ENCODE results near the gene AARSD1. TPM values are rescaled to one million over a fixed set of nuclear protein-coding genes. Genes with fewer than 3 reads are reported as not detected.
A peak's percentile ranks its signal among the peaks of the same experiment; 100 is the strongest.
"Not testable (repeated sequence)": the region's sequence is repeated elsewhere in the genome, so short reads cannot be mapped to it uniquely, and the experiment has no call there.

The AARSD1 gene
- polyA plus RNA-seq, 1 of the 3 experiments (the other 2 are of a cell fraction) = 52.0 TPM

- Histone ChIP-seq H3K4me3 (ENCODE audit: low read depth in 2 of 2, low read length in 1 of 2) (peak within 1 kb of the TSS; percentile 71 to 97), H3F3A (replicated peaks; ENCODE audit: insufficient read depth) (peaks cover 8% of the 10 kb centered on the region), H3K79me2 (ENCODE audit: insufficient read depth) (peaks cover 44% of the 10 kb centered on the region), H2AFZ (ENCODE audit: low read depth) (peak within 1 kb of the TSS; percentile 90), H3K27ac (ENCODE audit: low read depth in 2 of 2, low read length in 1 of 2) (peak within 1 kb of the TSS; percentile 69 to 87), H3K9ac (peak within 1 kb of the TSS; percentile 81), H4K20me1 (ENCODE audit: insufficient read depth) (peaks cover 5% of the 10 kb centered on the region; the same call in 1 of the 2 replicates), H3K27me3 (ENCODE audit: insufficient read depth) (no peaks in the 10 kb centered on the region), H3K9me3 (no peaks in the 10 kb centered on the region), H3K36me3 (replicated peaks in 1 of 2; ENCODE audit: control insufficient read depth in 1 of 2, insufficient read depth in 2 of 2, low read length in 1 of 2) (peaks cover 0 to 2% of the 10 kb centered on the region in 2 experiments), H3K4me1 (ENCODE audit: control insufficient read depth in 1 of 2, insufficient read depth in 2 of 2, low read depth in 1 of 2, low read length in 1 of 2) (peaks cover 10 to 12% of the 10 kb centered on the region in 2 experiments; a peak in 2 of 4 replicates), H3K4me2 (peak within 1 kb of the TSS; percentile 81), H3K9me2 (no peaks in the 10 kb centered on the region)
- ChIA-PET POLR2A (interaction anchor here (0.6 to 1.8 kb wide), 3 partner anchors 15 to 186 kb away, joined by 3 to 11 read pairs (median 5); partner anchors contain the start of gene RPL27), CTCF (interaction anchor here (1.6 kb wide), 1 partner anchor 18 kb away, joined by 9 read pairs; the partner anchor contains the start of gene RPL27)
- peak; percentile 91 for DNase-seq
- TF ChIP-seq MEF2A (IDR thresholded peaks at IDR 0.05; ENCODE audit: borderline replicate concordance, low read depth) = no peak
- TF ChIP-seq GABPA (IDR thresholded peaks at IDR 0.05; ENCODE audit: low read depth) = peak; percentile 51
- WGBS (ENCODE audit: low lambda C conversion rate) = 54% methylated on average over 14 of the region's 21 CpGs
Observed at GRCh38 chr17:42979511-42980273, 15.4 kb upstream of the AARSD1 start, which contains the start of gene PTGES3L. PTGES3L (minus strand) TSS chr17:42980080; CDS start chr17:42980053, 27 bp downstream.

- H3K9me2 ChIP-seq; H3K27ac ChIP-seq (ENCODE audit: low read depth in 2 of 2, low read length in 1 of 2); H3K9ac ChIP-seq; H3K4me2 ChIP-seq; H3K9me3 ChIP-seq; H3K36me3 ChIP-seq (replicated peaks in 1 of 2; ENCODE audit: control insufficient read depth in 1 of 2, insufficient read depth in 2 of 2, low read length in 1 of 2); H3K79me2 ChIP-seq (ENCODE audit: insufficient read depth); H4K20me1 ChIP-seq (ENCODE audit: insufficient read depth); H3K27me3 ChIP-seq (ENCODE audit: insufficient read depth); H2AFZ ChIP-seq (ENCODE audit: low read depth); DNase-seq; H3K4me1 ChIP-seq (ENCODE audit: control insufficient read depth in 1 of 2, insufficient read depth in 2 of 2, low read depth in 1 of 2, low read length in 1 of 2); H3F3A ChIP-seq (replicated peaks; ENCODE audit: insufficient read depth); H3K4me3 ChIP-seq (ENCODE audit: low read depth in 2 of 2, low read length in 1 of 2); POLR2A ChIA-PET: not testable (repeated sequence)
- CTCF ChIA-PET = interaction anchor here (1.2 kb wide), 1 partner anchor 22 kb away, joined by 3 read pairs; the partner anchor contains the start of gene RPL27
- 85% methylated on average over 16 of the region's 16 CpGs for WGBS (ENCODE audit: low lambda C conversion rate)
Observed at GRCh38 chr17:42975701-42976100, 11.4 kb upstream of the AARSD1 start.

- Histone ChIP-seq H3K27ac (ENCODE audit: low read depth in 2 of 2, low read length in 1 of 2) (no peak overlapping the region), H3K79me2 (ENCODE audit: insufficient read depth) (peaks cover under 1% of the 10 kb centered on the region; the same call in 1 of the 2 replicates), H3K9me3 (no peaks in the 10 kb centered on the region), H3K27me3 (ENCODE audit: insufficient read depth) (no peaks in the 10 kb centered on the region), H3K9me2 (no peaks in the 10 kb centered on the region), H4K20me1 (ENCODE audit: insufficient read depth) (no peaks in the 10 kb centered on the region), H3K4me3 (ENCODE audit: low read depth in 2 of 2, low read length in 1 of 2) (no peak overlapping the region), H3K9ac (no peak overlapping the region), H2AFZ (ENCODE audit: low read depth) (no peak overlapping the region), H3K36me3 (replicated peaks in 1 of 2; ENCODE audit: control insufficient read depth in 1 of 2, insufficient read depth in 2 of 2, low read length in 1 of 2) (no peaks in the 10 kb centered on the region), H3K4me2 (no peak overlapping the region), H3F3A (replicated peaks; ENCODE audit: insufficient read depth) (no peaks in the 10 kb centered on the region), H3K4me1 (ENCODE audit: control insufficient read depth in 1 of 2, insufficient read depth in 2 of 2, low read depth in 1 of 2, low read length in 1 of 2) (peaks cover 0 to 8% of the 10 kb centered on the region in 2 experiments; a peak in 1 of 4 replicates)
- DNase-seq = no peak
- TF ChIP-seq TCF12 (IDR thresholded peaks at IDR 0.05) (no peak), REST (IDR thresholded peaks at IDR 0.05; ENCODE audit: low read depth, low read length) (no peak), FOXJ3 (CRISPR knock-in tag; IDR thresholded peaks at IDR 0.05) (no peak), PBX3 (IDR thresholded peaks at IDR 0.05) (no peak)
- ChIA-PET CTCF (no interaction called here), POLR2A (no interaction called here)
- 83% methylated on average over 2 of the region's 2 CpGs for WGBS (ENCODE audit: low lambda C conversion rate)
Observed at GRCh38 chr17:42975265-42975664, 11.0 kb upstream of the AARSD1 start.

- H3K36me3 ChIP-seq (replicated peaks in 1 of 2; ENCODE audit: control insufficient read depth in 1 of 2, insufficient read depth in 2 of 2, low read length in 1 of 2); H3K4me1 ChIP-seq (ENCODE audit: control insufficient read depth in 1 of 2, insufficient read depth in 2 of 2, low read depth in 1 of 2, low read length in 1 of 2); H3K4me3 ChIP-seq (ENCODE audit: low read depth in 2 of 2, low read length in 1 of 2); H3K27ac ChIP-seq (ENCODE audit: low read depth in 2 of 2, low read length in 1 of 2); H2AFZ ChIP-seq (ENCODE audit: low read depth); DNase-seq; H3F3A ChIP-seq (replicated peaks; ENCODE audit: insufficient read depth); H4K20me1 ChIP-seq (ENCODE audit: insufficient read depth); H3K79me2 ChIP-seq (ENCODE audit: insufficient read depth); H3K9ac ChIP-seq; H3K9me3 ChIP-seq; H3K27me3 ChIP-seq (ENCODE audit: insufficient read depth); H3K4me2 ChIP-seq; CTCF ChIA-PET; H3K9me2 ChIP-seq: not testable (repeated sequence)
- POLR2A ChIA-PET = interaction anchor here (0.6 kb wide), 1 partner anchor 200 kb away, joined by 3 read pairs; the partner anchor contains the start of gene VPS25
- WGBS (ENCODE audit: low lambda C conversion rate) = 65% methylated on average over 6 of the region's 18 CpGs
Observed at GRCh38 chr17:42973323-42973722, 9.1 kb upstream of the AARSD1 start.
